Neuronal stem cell (in vitro differentiated cells): ENCODE measurements around the gene KIF14.

Source experiments
- DNase-seq: peaks from one replicate; pipeline ENCODE4 v3.0.0-alpha.2; 2013; ENCODE audit warnings: low spot score
- H2AFZ ChIP-seq: one replicate; pipeline ENCODE4 v1.6.1; 2013; ENCODE audit warnings: mild to moderate bottlenecking, low read length, inconsistent platforms
- H2AK5ac ChIP-seq: 2 replicates; pipeline ENCODE4 v1.6.1; 2013; ENCODE audit warnings: low read depth, mild to moderate bottlenecking, inconsistent platforms, low read length, moderate library complexity, mixed read lengths
- H2BK120ac ChIP-seq: 2 replicates; pipeline ENCODE4 v1.6.1; 2013; ENCODE audit warnings: low read depth, mild to moderate bottlenecking, inconsistent platforms, low read length, moderate library complexity, mixed read lengths
- H2BK12ac ChIP-seq: one replicate; pipeline ENCODE4 v1.6.1; 2013; ENCODE audit warnings: low read length, inconsistent platforms
- H2BK15ac ChIP-seq: 2 replicates; pipeline ENCODE4 v1.6.1; 2013; ENCODE audit warnings: mild to moderate bottlenecking, low read length, inconsistent platforms, mixed read lengths
- H2BK5ac ChIP-seq: one replicate; pipeline ENCODE4 v1.6.1; 2013; ENCODE audit warnings: inconsistent platforms, mild to moderate bottlenecking, low read length, moderate library complexity
- H3K14ac ChIP-seq: one replicate; pipeline ENCODE4 v1.6.1; 2013; ENCODE audit warnings: low read length, inconsistent platforms
- H3K18ac ChIP-seq: 2 replicates; pipeline ENCODE4 v1.6.1; 2013; ENCODE audit warnings: low read length, inconsistent platforms
- H3K23ac ChIP-seq: 2 replicates; pipeline ENCODE4 v1.6.1; 2013; ENCODE audit warnings: low read depth, mild to moderate bottlenecking, mixed read lengths, low read length, inconsistent platforms; ENCODE audit not compliant: poor library complexity
- H3K27ac ChIP-seq: replicated peaks from 3 replicates; pipeline ENCODE4 v1.5.1; 2013; ENCODE audit warnings: low read length, inconsistent platforms
- H3K27me3 ChIP-seq, 3 experiments: 2 replicates each; pipeline ENCODE4 v1.6.1; 2013; ENCODE audit warnings: low read length in 3 of 3, mild to moderate bottlenecking in 2 of 3, inconsistent platforms in 1 of 3, low read depth in 1 of 3, mixed read lengths in 1 of 3, moderate library complexity in 1 of 3; ENCODE audit not compliant: control insufficient read depth in 3 of 3, insufficient read depth in 3 of 3
- H3K36me3 ChIP-seq, 2 donors: replicated peaks in 1 of 2; 2 replicates each; pipeline ENCODE4 v1.6.1; 2013; ENCODE audit warnings: low read length in 2 of 2; ENCODE audit not compliant: control insufficient read depth in 2 of 2, insufficient read depth in 2 of 2
- H3K4ac ChIP-seq: 2 replicates; pipeline ENCODE4 v1.6.1; 2013; ENCODE audit warnings: inconsistent platforms, mild to moderate bottlenecking, low read length, moderate library complexity
- H3K4me1 ChIP-seq, 2 donors: 1 replicate in 1 of 2; 2 replicates in 1 of 2; pipeline ENCODE4 v1.6.1; 2013; ENCODE audit warnings: low read length in 2 of 2, low read depth in 1 of 2; ENCODE audit not compliant: control insufficient read depth in 2 of 2, insufficient read depth in 1 of 2
- H3K4me2 ChIP-seq: one replicate; pipeline ENCODE4 v1.6.1; 2013; ENCODE audit warnings: mild to moderate bottlenecking, low read length, inconsistent platforms; ENCODE audit not compliant: insufficient read depth, poor library complexity, severe bottlenecking
- H3K4me3 ChIP-seq, 2 donors: 2 replicates each; pipeline ENCODE4 v1.5.1; 2013; ENCODE audit warnings: low read length in 2 of 2, mild to moderate bottlenecking in 2 of 2, inconsistent platforms in 1 of 2, moderate library complexity in 1 of 2
- H3K79me1 ChIP-seq: one replicate; pipeline ENCODE4 v1.6.1; 2013; ENCODE audit warnings: low read depth, mild to moderate bottlenecking, inconsistent platforms, low read length, moderate library complexity
- H3K9ac ChIP-seq: one replicate; pipeline ENCODE4 v1.6.1; 2013; ENCODE audit warnings: mild to moderate bottlenecking, low read depth, low read length, inconsistent platforms; ENCODE audit not compliant: poor library complexity
- H3K9me3 ChIP-seq, 2 donors: replicated peaks in 1 of 2; 2 replicates each; pipeline versions ENCODE3 to v1.6.1; 2013; ENCODE audit warnings: low read length in 2 of 2, mild to moderate bottlenecking in 2 of 2, inconsistent platforms in 1 of 2, low read depth in 1 of 2, mixed read lengths in 1 of 2, moderate library complexity in 1 of 2; ENCODE audit not compliant: control insufficient read depth in 2 of 2, insufficient read depth in 1 of 2
- H4K8ac ChIP-seq: one replicate; pipeline ENCODE4 v1.6.1; 2013; ENCODE audit warnings: low read depth, mild to moderate bottlenecking, inconsistent platforms, low read length, moderate library complexity
- H4K91ac ChIP-seq: one replicate; pipeline ENCODE4 v1.6.1; 2013; ENCODE audit warnings: low read length, low read depth, mild to moderate bottlenecking, inconsistent platforms; ENCODE audit not compliant: poor library complexity
- WGBS, 2 donors: extraction: QIAGEN DNeasy Blood & Tissue Kit; methylation state at CpG; one replicate each; pipeline ENCODE4 v1.1.7; 2013; ENCODE audit warnings: missing lambda C conversion rate in 2 of 2, mixed read lengths in 1 of 2; ENCODE audit not compliant: insufficient read length in 2 of 2, insufficient replicate concordance in 1 of 2; ENCODE audit errors: extremely low coverage in 2 of 2; 5-methylcytosine and 5-hydroxymethylcytosine counted together

KIF14 gene

DNA sequence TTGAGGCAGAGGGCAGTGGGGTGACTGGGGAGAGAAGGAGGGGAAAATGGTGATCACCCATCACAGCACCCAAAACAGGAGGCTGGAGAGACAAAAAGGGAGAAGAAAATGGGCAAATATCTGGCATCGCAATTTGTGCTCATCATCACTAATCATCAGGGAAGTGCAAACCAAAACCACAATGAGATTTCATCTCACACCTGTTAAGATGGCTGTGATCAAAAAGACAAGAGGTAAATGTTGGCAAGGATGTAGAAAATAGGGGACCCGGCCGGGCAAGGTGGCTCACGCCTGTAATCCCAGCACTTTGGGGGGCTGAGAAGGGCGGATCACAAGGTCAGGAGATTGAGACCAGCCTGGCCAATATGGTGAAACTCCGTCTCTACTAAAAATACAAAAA lies 74.0 kb downstream of the KIF14 start:
- WGBS, 2 donors, result no CpG with 5 or more reads among the region's 6 CpGs

DNA sequence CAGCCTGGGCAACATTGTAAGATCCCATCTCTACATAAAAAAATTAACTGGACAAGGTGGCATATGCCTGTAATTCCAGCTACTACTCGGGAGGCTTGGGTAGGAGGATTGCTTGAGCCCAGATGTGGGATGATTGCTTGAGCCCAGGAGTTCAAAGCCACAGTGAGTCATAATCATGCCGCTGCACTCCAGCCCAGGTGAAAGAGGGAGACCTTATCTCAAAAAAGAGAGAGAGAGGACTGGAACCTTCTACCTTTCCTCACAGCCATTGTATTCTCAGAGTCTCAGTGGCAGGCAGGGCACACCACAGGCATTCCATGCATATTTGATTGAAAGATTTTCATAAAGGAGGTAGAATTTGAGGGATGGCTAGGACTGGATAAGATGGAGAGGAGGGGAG lies 78.4 kb downstream of the KIF14 start:
- DNase-seq, result no peak
- Histone ChIP-seq H3K4me2 (no peak overlapping the region), H3K23ac (no peak overlapping the region), H2BK120ac (no peak overlapping the region), H3K9me3 (no peaks in the 10 kb centered on the region), H3K36me3 (no peaks in the 10 kb centered on the region), H3K18ac (no peak overlapping the region), H3K27me3 (no peaks in the 10 kb centered on the region), H4K8ac (no peak overlapping the region), H3K27ac (no peak overlapping the region), H2AK5ac (no peak overlapping the region), H4K91ac (no peak overlapping the region), H3K4me3 (no peak overlapping the region), H3K4me1 (no peaks in the 10 kb centered on the region), H3K14ac (no peak overlapping the region), H3K9ac (no peak overlapping the region), H2AFZ (no peak overlapping the region), H2BK15ac (no peak overlapping the region), H2BK12ac (no peak overlapping the region), H3K4ac (no peak overlapping the region), H3K79me1 (no peaks in the 10 kb centered on the region), H2BK5ac (no peak overlapping the region)
- no CpG with 5 or more reads among the region's 2 CpGs for WGBS, 2 donors

More for the DNA sequence above, 74.0 kb downstream of the KIF14 start:
- Histone ChIP-seq H2BK12ac (no peak overlapping the region), H3K4me3 (no peak overlapping the region), H3K27me3 (no peaks in the 10 kb centered on the region), H2BK15ac (no peak overlapping the region), H3K23ac (no peak overlapping the region), H4K8ac (no peak overlapping the region), H3K18ac (no peak overlapping the region), H3K27ac (no peak overlapping the region), H2AK5ac (no peak overlapping the region), H3K4me2 (no peak overlapping the region), H3K79me1 (no peaks in the 10 kb centered on the region), H2BK5ac (no peak overlapping the region), H3K4ac (no peak overlapping the region), H4K91ac (no peak overlapping the region), H3K36me3 (peaks cover 0 to 8% of the 10 kb centered on the region in 2 donors), H2AFZ (no peak overlapping the region), H3K4me1 (no peaks in the 10 kb centered on the region), H3K14ac (no peak overlapping the region), H3K9me3 (no peaks in the 10 kb centered on the region), H2BK120ac (no peak overlapping the region), H3K9ac (no peak overlapping the region)
- DNase-seq, result no peak

DNA sequence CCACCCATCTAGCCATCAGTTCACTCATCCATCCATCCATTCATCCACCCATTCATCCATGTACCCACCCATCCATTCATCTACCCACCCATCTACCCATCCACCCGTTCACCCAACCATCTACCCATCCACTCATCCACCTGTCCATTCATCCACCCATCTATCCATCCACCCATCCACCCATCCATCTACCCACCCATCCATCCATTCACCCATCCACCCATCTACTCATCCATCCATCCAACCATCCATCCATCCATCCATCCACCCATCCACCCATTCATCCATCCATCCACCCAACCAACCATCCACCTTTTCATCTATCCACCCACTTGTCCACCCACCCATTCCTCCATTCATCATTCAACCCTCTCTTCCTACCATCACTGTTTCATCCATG lies 80.3 kb downstream of the KIF14 start:
- no peak overlapping the region for H3K23ac ChIP-seq
- H3K9ac ChIP-seq, result no peak overlapping the region
- no peaks in the 10 kb centered on the region for H3K9me3 ChIP-seq
- no peaks in the 10 kb centered on the region for H3K4me1 ChIP-seq
- no peak overlapping the region for H3K4me2 ChIP-seq
- no peak for DNase-seq
- H3K27me3 ChIP-seq, result no peaks in the 10 kb centered on the region
- H2BK120ac ChIP-seq, result no peak overlapping the region
- H4K91ac ChIP-seq, result no peak overlapping the region
- H3K4ac ChIP-seq, result no peak overlapping the region
- no peak overlapping the region for H3K27ac ChIP-seq
- H3K36me3 ChIP-seq, result no peaks in the 10 kb centered on the region
- H2BK12ac ChIP-seq, result no peak overlapping the region
- no peaks in the 10 kb centered on the region for H3K79me1 ChIP-seq
- H3K18ac ChIP-seq, result no peak overlapping the region
- H2AK5ac ChIP-seq, result no peak overlapping the region
- no peak overlapping the region for H2BK5ac ChIP-seq
- no peak overlapping the region for H3K14ac ChIP-seq
- WGBS, 2 donors, result no CpG with 5 or more reads among the region's 1 CpG
- no peak overlapping the region for H2BK15ac ChIP-seq
- no peak overlapping the region for H3K4me3 ChIP-seq
- H2AFZ ChIP-seq, result no peak overlapping the region
- no peak overlapping the region for H4K8ac ChIP-seq

DNA sequence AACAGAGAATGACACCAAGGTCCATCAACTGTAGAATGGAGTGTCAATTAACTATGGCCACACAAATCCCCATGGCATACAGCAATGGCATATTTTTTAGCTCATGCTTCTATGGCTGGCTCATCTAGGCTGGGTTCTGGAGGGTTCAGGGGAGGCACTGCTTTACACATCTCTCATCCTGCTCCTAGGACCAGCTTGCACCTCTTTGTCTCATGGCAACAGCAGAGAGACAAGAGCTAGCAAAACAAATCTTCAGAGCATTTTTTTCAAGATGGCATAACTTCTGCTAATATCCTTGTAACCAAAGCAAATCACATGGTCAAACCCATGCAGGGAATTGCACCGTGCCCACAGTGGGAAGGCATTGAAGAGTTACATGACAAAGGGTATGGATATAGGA lies 82.4 kb downstream of the KIF14 start:
- Histone ChIP-seq H3K14ac (no peak overlapping the region), H3K27me3 (no peaks in the 10 kb centered on the region), H2BK120ac (no peak overlapping the region), H3K18ac (no peak overlapping the region), H3K9ac (no peak overlapping the region), H2BK15ac (no peak overlapping the region), H3K4me1 (no peaks in the 10 kb centered on the region), H4K91ac (no peak overlapping the region), H3K4me3 (no peak overlapping the region), H3K23ac (no peak overlapping the region), H3K4me2 (no peak overlapping the region), H2BK12ac (no peak overlapping the region), H2AK5ac (no peak overlapping the region), H3K9me3 (no peaks in the 10 kb centered on the region), H3K4ac (no peak overlapping the region), H3K27ac (no peak overlapping the region), H4K8ac (no peak overlapping the region), H2AFZ (no peak overlapping the region), H3K36me3 (no peaks in the 10 kb centered on the region), H3K79me1 (no peaks in the 10 kb centered on the region), H2BK5ac (no peak overlapping the region)
- no CpG with 5 or more reads among the region's 1 CpG for WGBS, 2 donors
- DNase-seq, result no peak
